ENCODE measurements around the gene MYL4.

DNA sequence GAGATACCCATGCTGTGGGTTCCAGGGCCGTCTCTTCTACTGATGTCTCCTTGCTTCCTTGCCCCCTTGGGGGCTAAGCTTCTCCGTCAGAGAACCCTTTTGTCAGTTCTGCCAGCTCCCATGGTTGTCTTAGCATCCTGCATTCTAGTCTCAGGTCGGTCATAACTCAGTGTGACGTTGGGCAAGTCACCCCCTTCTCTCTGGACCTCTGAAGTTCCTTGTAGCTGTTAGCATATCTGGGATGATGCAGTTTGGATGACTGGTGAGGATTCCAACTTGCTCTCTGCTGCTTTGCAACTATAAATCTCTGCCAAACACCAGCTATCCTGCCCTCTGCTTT, 8.9 kb upstream of the MYL4 start:
- TF ChIP-seq EZH2phosphoT487 (IDR thresholded peaks at IDR 0.05; ENCODE audit: borderline replicate concordance) (no peak), CTCF (conservative IDR thresholded peaks at IDR 0.05; ENCODE audit: low read length) (no peak)
